IMR-90 (cell line): Measurements from ENCODE around the gene MCM6. TPM values are rescaled to one million over a fixed set of nuclear protein-coding genes. Genes with fewer than 3 reads are reported as not detected.
A peak's percentile ranks its signal among the peaks of the same experiment; 100 is the strongest.

Source experiments
- ATAC-seq: fragments of 200-7000 bp; cut with Tn5 transposase; 2 replicates; pipeline ENCODE4 v1.9.1; 2020; ENCODE audit warnings: low read depth, mild to moderate bottlenecking, moderate library complexity
- BruUV-seq: library from RNA; stranded (reverse); fragments of 400-500 nt; replicated peaks from 2 replicates; lab custom pipeline; 2021; lab: Mats Ljungman, UMichigan
- CTCF ChIA-PET: fragments of 300-600 bp; formaldehyde crosslinking; extraction: SDS; loops from one replicate; lab custom pipeline; 2021; ENCODE audit warnings: antibody characterized with exemption; lab: Yijun Ruan, JAX
- POLR2A ChIA-PET: fragments of 300-600 bp; sonication (Branson Sonifier 250); formaldehyde crosslinking; loops from one replicate; lab custom pipeline; 2022; ENCODE audit warnings: antibody characterized with exemption; ENCODE audit not compliant: unreplicated experiment; lab: Charles Lee
- DNase-seq: peaks from one replicate; pipeline ENCODE4 v3.0.0; 2013
- H2AFZ ChIP-seq: replicated peaks from 2 replicates; pipeline ENCODE3; 2013; ENCODE audit warnings: low read length, mild to moderate bottlenecking; ENCODE audit not compliant: poor library complexity
- H2AK5ac ChIP-seq: 2 replicates; pipeline ENCODE4 v1.6.1; 2013; ENCODE audit warnings: low read depth, low read length, inconsistent platforms
- H2AK9ac ChIP-seq: replicated peaks from 2 replicates; pipeline ENCODE3; 2013; ENCODE audit warnings: mild to moderate bottlenecking, low read depth, low read length, moderate library complexity; ENCODE audit not compliant: poor library complexity
- H2BK120ac ChIP-seq: 2 replicates; pipeline ENCODE4 v1.6.1; 2013; ENCODE audit warnings: low read depth, low read length, inconsistent platforms
- H2BK15ac ChIP-seq: 3 replicates; pipeline ENCODE4 v1.6.1; 2013; ENCODE audit warnings: low read depth, low read length, inconsistent platforms
- H2BK20ac ChIP-seq: 2 replicates; pipeline ENCODE4 v1.6.1; 2013; ENCODE audit warnings: low read depth, mild to moderate bottlenecking, inconsistent platforms, low read length, moderate library complexity
- H2BK5ac ChIP-seq: 2 replicates; pipeline ENCODE4 v1.6.1; 2013; ENCODE audit warnings: mild to moderate bottlenecking, low read depth, low read length, inconsistent platforms; ENCODE audit not compliant: poor library complexity, severe bottlenecking
- H3K14ac ChIP-seq: replicated peaks from 2 replicates; pipeline ENCODE4 v1.6.1; 2013; ENCODE audit warnings: low read depth, low read length, inconsistent platforms
- H3K18ac ChIP-seq: 2 replicates; pipeline ENCODE4 v1.6.1; 2013; ENCODE audit warnings: low read depth, low read length, control low read depth
- H3K23ac ChIP-seq: 2 replicates; pipeline ENCODE4 v1.6.1; 2013; ENCODE audit warnings: low read depth, low read length, inconsistent platforms
- H3K27ac ChIP-seq: 2 replicates; pipeline ENCODE4 v1.5.1; 2013; ENCODE audit warnings: mild to moderate bottlenecking, control low read depth, low read length; ENCODE audit not compliant: insufficient read depth
- H3K27me3 ChIP-seq: 2 replicates; pipeline ENCODE4 v1.6.1; 2013; ENCODE audit warnings: low read length; ENCODE audit not compliant: control insufficient read depth, insufficient read depth
- H3K36me3 ChIP-seq: 2 replicates; pipeline ENCODE4 v1.6.1; 2013; ENCODE audit warnings: low read length, mixed read lengths; ENCODE audit not compliant: control insufficient read depth, insufficient read depth
- H3K4ac ChIP-seq: 2 replicates; pipeline ENCODE4 v1.6.1; 2013; ENCODE audit warnings: low read depth, low read length, inconsistent platforms
- H3K4me1 ChIP-seq: 2 replicates; pipeline ENCODE4 v1.6.1; 2013; ENCODE audit warnings: low read length, mixed read lengths; ENCODE audit not compliant: control insufficient read depth, insufficient read depth
- H3K4me2 ChIP-seq: 2 replicates; pipeline ENCODE4 v1.6.1; 2013; ENCODE audit warnings: low read depth, mild to moderate bottlenecking, control low read depth, low read length, moderate library complexity
- H3K4me3 ChIP-seq: 2 replicates; pipeline ENCODE4 v1.5.1; 2013; ENCODE audit warnings: low read depth, mild to moderate bottlenecking, control low read depth, low read length, moderate library complexity; ENCODE audit not compliant: insufficient read depth
- H3K56ac ChIP-seq: 2 replicates; pipeline ENCODE4 v1.6.1; 2013; ENCODE audit warnings: low read length, inconsistent platforms; ENCODE audit not compliant: insufficient read depth; ENCODE audit errors: extremely low read depth
- H3K79me1 ChIP-seq, 2 experiments: 2 replicates each; pipeline ENCODE4 v1.6.1; 2013; ENCODE audit warnings: low read length in 2 of 2, inconsistent platforms in 1 of 2, low read depth in 1 of 2
- H3K9ac ChIP-seq: 2 replicates; pipeline ENCODE4 v1.6.1; 2013; ENCODE audit warnings: low read depth, low read length, control low read depth
- H3K9me1 ChIP-seq: 2 replicates; pipeline ENCODE4 v1.6.1; 2013; ENCODE audit warnings: low read length, inconsistent platforms; ENCODE audit not compliant: insufficient read depth
- H3K9me3 ChIP-seq: 2 replicates; pipeline ENCODE4 v1.6.1; 2013; ENCODE audit warnings: low read length; ENCODE audit not compliant: control insufficient read depth, insufficient read depth
- H4K20me1 ChIP-seq: 2 replicates; pipeline ENCODE4 v1.6.1; 2013; ENCODE audit warnings: low read length, inconsistent platforms; ENCODE audit not compliant: insufficient read depth
- H4K5ac ChIP-seq: 2 replicates; pipeline ENCODE4 v1.6.1; 2013; ENCODE audit warnings: mild to moderate bottlenecking, low read depth, low read length, control low read depth
- H4K8ac ChIP-seq, 2 experiments: 2 replicates each; pipeline ENCODE4 v1.6.1; 2013; ENCODE audit warnings: low read depth in 2 of 2, low read length in 2 of 2, control low read depth in 1 of 2, inconsistent platforms in 1 of 2
- H4K91ac ChIP-seq: 2 replicates; pipeline ENCODE4 v1.6.1; 2013; ENCODE audit warnings: low read depth, low read length, inconsistent platforms; ENCODE audit not compliant: insufficient read depth
- CEBPB ChIP-seq: IDR thresholded peaks from 2 replicates; pipeline ENCODE4 v1.6.1; 2012; ENCODE audit warnings: low read depth, low read length, improper control_type of control experiment
- MAZ ChIP-seq: IDR thresholded peaks from 2 replicates; pipeline ENCODE4 v1.6.1; 2012; ENCODE audit warnings: low read depth, mild to moderate bottlenecking, low read length, improper control_type of control experiment, moderate library complexity, borderline replicate concordance
- RCOR1 ChIP-seq: IDR thresholded peaks from 2 replicates; pipeline ENCODE4 v1.6.1; 2012; ENCODE audit warnings: mild to moderate bottlenecking, low read length, improper control_type of control experiment; ENCODE audit not compliant: insufficient replicate concordance
- WGBS, 2 experiments: methylation state at CpG; one replicate each; pipeline versions ENCODE4 v1.1.5 to v1.1.7; 2013; ENCODE audit warnings: missing lambda C conversion rate in 2 of 2; ENCODE audit not compliant: insufficient read length in 1 of 2; ENCODE audit errors: extremely low coverage in 2 of 2; 5-methylcytosine and 5-hydroxymethylcytosine counted together
- dilution Hi-C: fragments of 300-500 bp; cut with HindIII; formaldehyde crosslinking; loops from one replicate; pipeline ENCODE4 v1.14.3; 2018; ENCODE audit warnings: low sequenced_read_pairs; ENCODE audit not compliant: unreplicated experiment
- in situ Hi-C: fragments of 300-500 bp; cut with MboI; formaldehyde crosslinking; loops from 3 replicates; pipeline ENCODE4 v1.14.3; 2019; ENCODE audit warnings: low sequenced_read_pairs, inconsistent platforms, mixed read lengths
- intact Hi-C: fragments of 100-400 bp; cut with micrococcal nuclease; formaldehyde crosslinking; loops from 2 replicates; pipeline ENCODE4 v1.10.0; 2022
- polyA plus RNA-seq, 3 experiments: library from polyadenylated mRNA; depleted of rRNA; stranded (reverse); fragments of >200 nt; gene quantifications; 2 replicates each; pipeline ENCODE4 v1.2.3, GENCODE V29; 2012; ENCODE audit warnings: low replicate concordance in 1 of 3
- total RNA-seq: library from RNA; depleted of rRNA; stranded (reverse); fragments of >200 nt; gene quantifications from 2 replicates; pipeline ENCODE4 v1.2.3, GENCODE V29; 2012
- TF ChIP-seq, protein P1 (sequence below): conservative IDR thresholded peaks from 2 replicates; pipeline ENCODE4 v1.5.1; 2012; ENCODE audit warnings: mild to moderate bottlenecking, low read depth, low read length, improper control_type of control experiment
- TF ChIP-seq, protein P2 (sequence below): fragments of 150-350 bp; IDR thresholded peaks from 2 replicates; pipeline ENCODE4 v1.6.1; 2016; ENCODE audit warnings: low read depth, mild to moderate bottlenecking, low read length, moderate library complexity, borderline replicate concordance

MCM6 gene
- total and polyA plus RNA-seq, 2 of the 4 experiments (the other 2 are of a cell fraction) = 21.4 to 29.6 TPM

- Histone ChIP-seq H3K27ac (no peak overlapping the region), H3K4me3 (no peak overlapping the region), H2BK20ac (no peak overlapping the region), H3K9ac (no peak overlapping the region), H2BK5ac (no peak overlapping the region), H2BK15ac (no peak overlapping the region), H4K8ac (no peak overlapping the region), H3K36me3 (peaks cover 12% of the 10 kb centered on the region), H4K5ac (no peak overlapping the region), H3K4me1 (no peaks in the 10 kb centered on the region; the same call in 1 of the 2 replicates), H3K14ac (no peak overlapping the region), H3K56ac (no peak overlapping the region), H3K23ac (no peak overlapping the region), H3K18ac (no peak overlapping the region), H3K9me3 (no peaks in the 10 kb centered on the region), H2AK9ac (no peak overlapping the region), H4K91ac (no peak overlapping the region), H3K9me1 (no peaks in the 10 kb centered on the region; the same call in 1 of the 2 replicates), H3K79me1 (no peaks in the 10 kb centered on the region), H2BK120ac (no peak overlapping the region), H2AK5ac (no peak overlapping the region), H2AFZ (no peak overlapping the region), H3K4me2 (no peak overlapping the region), H3K4ac (no peak overlapping the region), H4K20me1 (no peaks in the 10 kb centered on the region), H3K27me3 (no peaks in the 10 kb centered on the region)
- no CpG with 5 or more reads among the region's 17 CpGs for WGBS, 2 experiments
- ChIA-PET CTCF (no interaction called here), POLR2A (no interaction called here)
- ATAC-seq (peak; percentile 69), DNase-seq (peak; percentile 56)
- BruUV-seq = no TSS peak
- intact Hi-C loops (no loop called here), in situ Hi-C loops (no loop called here), dilution Hi-C loops (no loop called here)
- no peak for TF ChIP-seq CEBPB
- TF ChIP-seq, protein P1, sequence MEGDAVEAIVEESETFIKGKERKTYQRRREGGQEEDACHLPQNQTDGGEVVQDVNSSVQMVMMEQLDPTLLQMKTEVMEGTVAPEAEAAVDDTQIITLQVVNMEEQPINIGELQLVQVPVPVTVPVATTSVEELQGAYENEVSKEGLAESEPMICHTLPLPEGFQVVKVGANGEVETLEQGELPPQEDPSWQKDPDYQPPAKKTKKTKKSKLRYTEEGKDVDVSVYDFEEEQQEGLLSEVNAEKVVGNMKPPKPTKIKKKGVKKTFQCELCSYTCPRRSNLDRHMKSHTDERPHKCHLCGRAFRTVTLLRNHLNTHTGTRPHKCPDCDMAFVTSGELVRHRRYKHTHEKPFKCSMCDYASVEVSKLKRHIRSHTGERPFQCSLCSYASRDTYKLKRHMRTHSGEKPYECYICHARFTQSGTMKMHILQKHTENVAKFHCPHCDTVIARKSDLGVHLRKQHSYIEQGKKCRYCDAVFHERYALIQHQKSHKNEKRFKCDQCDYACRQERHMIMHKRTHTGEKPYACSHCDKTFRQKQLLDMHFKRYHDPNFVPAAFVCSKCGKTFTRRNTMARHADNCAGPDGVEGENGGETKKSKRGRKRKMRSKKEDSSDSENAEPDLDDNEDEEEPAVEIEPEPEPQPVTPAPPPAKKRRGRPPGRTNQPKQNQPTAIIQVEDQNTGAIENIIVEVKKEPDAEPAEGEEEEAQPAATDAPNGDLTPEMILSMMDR = no peak
- no peak for TF ChIP-seq RCOR1
- TF ChIP-seq MAZ = no peak
- TF ChIP-seq, protein P2, sequence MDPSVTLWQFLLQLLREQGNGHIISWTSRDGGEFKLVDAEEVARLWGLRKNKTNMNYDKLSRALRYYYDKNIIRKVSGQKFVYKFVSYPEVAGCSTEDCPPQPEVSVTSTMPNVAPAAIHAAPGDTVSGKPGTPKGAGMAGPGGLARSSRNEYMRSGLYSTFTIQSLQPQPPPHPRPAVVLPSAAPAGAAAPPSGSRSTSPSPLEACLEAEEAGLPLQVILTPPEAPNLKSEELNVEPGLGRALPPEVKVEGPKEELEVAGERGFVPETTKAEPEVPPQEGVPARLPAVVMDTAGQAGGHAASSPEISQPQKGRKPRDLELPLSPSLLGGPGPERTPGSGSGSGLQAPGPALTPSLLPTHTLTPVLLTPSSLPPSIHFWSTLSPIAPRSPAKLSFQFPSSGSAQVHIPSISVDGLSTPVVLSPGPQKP = no peak
These were observed 25.2 kb downstream of the MCM6 start for GRCh38 chr2:135850892-135851668.
